ENCODE results near the gene MGAM2. TPM values are rescaled to one million over a fixed set of nuclear protein-coding genes. Genes with fewer than 3 reads are reported as not detected.

MGAM2 gene
- total and polyA plus RNA-seq, 2 of the 8 experiments (the other 6 are each of a cell fraction or from before 2014, with no cell fraction given): 0.02 TPM; not detected in 1

DNA sequence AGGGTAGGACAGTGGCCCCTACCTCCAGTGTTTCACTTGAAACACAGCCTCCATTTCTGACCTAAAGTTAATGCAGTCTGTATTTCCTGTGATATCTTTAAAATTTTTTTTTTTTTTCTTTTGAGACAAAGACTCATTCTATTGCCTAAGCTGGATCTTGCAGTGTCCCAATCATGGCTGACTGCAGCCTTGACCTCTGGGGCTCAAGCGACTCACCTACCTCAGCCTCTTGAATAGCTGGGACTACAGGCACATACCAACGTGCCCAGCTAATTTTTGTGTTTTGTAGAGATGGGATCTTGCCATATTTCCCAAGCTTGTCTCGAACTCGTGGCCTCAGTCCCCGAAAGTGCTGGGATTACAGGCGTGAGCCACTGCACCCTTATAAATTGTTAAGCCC lies 16.7 kb upstream of the MGAM2 start (continued):
- TF ChIP-seq BACH1 (IDR thresholded peaks at IDR 0.05; ENCODE audit: low read length): no peak

Data from H1 (cell line).